Limb (tissue), 2 donors: ENCODE measurements around the gene MGLL.

ENCODE experiments used
- DNase-seq, 2 donors: peaks; one replicate each; pipeline ENCODE4 v3.0.0-alpha.2; 2016; ENCODE audit errors: extremely low spot score in 2 of 2

The MGLL gene

GRCh38 chr3:127835993-127836882, 13.9 kb upstream of the MGLL start:
- DNase-seq, result no peak

- no peak for DNase-seq
Observed at GRCh38 chr3:127834771-127835170, 12.5 kb upstream of the MGLL start.

GRCh38 chr3:127833281-127834032, 11.1 kb upstream of the MGLL start:
- DNase-seq, result no peak

- no peak for DNase-seq
Observed at GRCh38 chr3:127831723-127832172, 9.4 kb upstream of the MGLL start.

GRCh38 chr3:127829537-127829936, 7.2 kb upstream of the MGLL start:
- DNase-seq, result no peak

- DNase-seq, result no peak
Observed at GRCh38 chr3:127827808-127828207, 5.5 kb upstream of the MGLL start.

- DNase-seq, result no peak
Observed at GRCh38 chr3:127825756-127826155, 3.4 kb upstream of the MGLL start.

GRCh38 chr3:127824151-127824825, 2.0 kb upstream of the MGLL start:
- no peak for DNase-seq

- DNase-seq, result no peak
Observed at GRCh38 chr3:127823426-127823857, 1.1 kb upstream of the MGLL start.

GRCh38 chr3:127822682-127823425, 539 bp upstream of the MGLL start:
- peak in 1 of 2 donors; percentile 74 for DNase-seq

GRCh38 chr3:127821394-127821793, 921 bp downstream of the MGLL start:
- DNase-seq, result no peak

- DNase-seq, result no peak
Observed at GRCh38 chr3:127820826-127821313, 1.4 kb downstream of the MGLL start.

GRCh38 chr3:127820221-127820825, 2.0 kb downstream of the MGLL start:
- no peak for DNase-seq

- no peak for DNase-seq
Observed at GRCh38 chr3:127819656-127820055, 2.7 kb downstream of the MGLL start.

- DNase-seq, result no peak
Observed at GRCh38 chr3:127819086-127819485, 3.2 kb downstream of the MGLL start.

GRCh38 chr3:127817406-127817841, 4.9 kb downstream of the MGLL start:
- no peak for DNase-seq

- DNase-seq, result no peak
Observed at GRCh38 chr3:127816783-127817405, 5.4 kb downstream of the MGLL start.

- DNase-seq, result no peak
Observed at GRCh38 chr3:127815641-127816605, 6.4 kb downstream of the MGLL start.

- DNase-seq, result no peak
Observed at GRCh38 chr3:127815001-127815400, 7.3 kb downstream of the MGLL start.
